GM13977 (cell line): ENCODE measurements around the gene MED25.

Source experiments
- DNase-seq: peaks from one replicate; pipeline ENCODE4 v3.0.0; 2012; ENCODE audit warnings: low spot score
- in situ Hi-C: fragments of 300-500 bp; cut with MboI; formaldehyde crosslinking; loops from one replicate; pipeline ENCODE4 v1.12.0; 2022; ENCODE audit warnings: low sequenced_read_pairs, low pct_unique_long_range_greater_than_20kb, mixed read lengths, inconsistent platforms; ENCODE audit not compliant: unreplicated experiment
- TF ChIP-seq, protein P1 (sequence below): IDR thresholded peaks from 2 replicates; pipeline ENCODE4 v1.5.1; 2012; ENCODE audit warnings: mild to moderate bottlenecking, control low read depth; ENCODE audit not compliant: insufficient read depth; ENCODE audit errors: extremely low read depth, missing control alignments

MED25 gene

GRCh38 chr19:49807904-49808675, 10.0 kb upstream of the MED25 start:
- in situ Hi-C loops = no loop called here
- no peak for DNase-seq
- TF ChIP-seq, protein P1, sequence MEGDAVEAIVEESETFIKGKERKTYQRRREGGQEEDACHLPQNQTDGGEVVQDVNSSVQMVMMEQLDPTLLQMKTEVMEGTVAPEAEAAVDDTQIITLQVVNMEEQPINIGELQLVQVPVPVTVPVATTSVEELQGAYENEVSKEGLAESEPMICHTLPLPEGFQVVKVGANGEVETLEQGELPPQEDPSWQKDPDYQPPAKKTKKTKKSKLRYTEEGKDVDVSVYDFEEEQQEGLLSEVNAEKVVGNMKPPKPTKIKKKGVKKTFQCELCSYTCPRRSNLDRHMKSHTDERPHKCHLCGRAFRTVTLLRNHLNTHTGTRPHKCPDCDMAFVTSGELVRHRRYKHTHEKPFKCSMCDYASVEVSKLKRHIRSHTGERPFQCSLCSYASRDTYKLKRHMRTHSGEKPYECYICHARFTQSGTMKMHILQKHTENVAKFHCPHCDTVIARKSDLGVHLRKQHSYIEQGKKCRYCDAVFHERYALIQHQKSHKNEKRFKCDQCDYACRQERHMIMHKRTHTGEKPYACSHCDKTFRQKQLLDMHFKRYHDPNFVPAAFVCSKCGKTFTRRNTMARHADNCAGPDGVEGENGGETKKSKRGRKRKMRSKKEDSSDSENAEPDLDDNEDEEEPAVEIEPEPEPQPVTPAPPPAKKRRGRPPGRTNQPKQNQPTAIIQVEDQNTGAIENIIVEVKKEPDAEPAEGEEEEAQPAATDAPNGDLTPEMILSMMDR = no peak

DNA sequence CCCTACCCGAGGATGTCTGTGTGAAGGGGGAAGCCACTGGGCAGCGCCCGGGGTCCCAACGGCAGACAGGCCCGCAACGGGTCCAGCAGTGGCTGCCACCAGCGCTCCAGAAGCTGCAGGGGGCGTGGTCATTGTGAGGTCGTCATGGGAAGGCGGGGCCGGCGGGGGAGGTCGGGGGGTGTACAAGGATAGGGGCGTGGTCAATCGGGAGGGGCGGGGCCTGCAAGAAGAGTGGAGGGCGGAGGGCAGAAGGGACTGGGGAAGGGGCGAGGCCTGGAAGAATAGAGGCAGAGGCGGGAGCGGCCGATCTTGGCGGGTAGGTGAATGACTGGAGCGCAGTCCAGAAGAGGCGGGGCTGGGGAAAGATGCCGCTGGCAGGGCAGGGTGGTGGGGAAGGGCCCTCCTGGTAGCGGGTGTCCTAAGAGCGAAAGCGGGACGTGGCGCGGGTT, 9.4 kb upstream of the MED25 start:
- TF ChIP-seq, protein P1 = no peak
- peak; percentile 95 for DNase-seq
- in situ Hi-C loops = no loop called here

DNA sequence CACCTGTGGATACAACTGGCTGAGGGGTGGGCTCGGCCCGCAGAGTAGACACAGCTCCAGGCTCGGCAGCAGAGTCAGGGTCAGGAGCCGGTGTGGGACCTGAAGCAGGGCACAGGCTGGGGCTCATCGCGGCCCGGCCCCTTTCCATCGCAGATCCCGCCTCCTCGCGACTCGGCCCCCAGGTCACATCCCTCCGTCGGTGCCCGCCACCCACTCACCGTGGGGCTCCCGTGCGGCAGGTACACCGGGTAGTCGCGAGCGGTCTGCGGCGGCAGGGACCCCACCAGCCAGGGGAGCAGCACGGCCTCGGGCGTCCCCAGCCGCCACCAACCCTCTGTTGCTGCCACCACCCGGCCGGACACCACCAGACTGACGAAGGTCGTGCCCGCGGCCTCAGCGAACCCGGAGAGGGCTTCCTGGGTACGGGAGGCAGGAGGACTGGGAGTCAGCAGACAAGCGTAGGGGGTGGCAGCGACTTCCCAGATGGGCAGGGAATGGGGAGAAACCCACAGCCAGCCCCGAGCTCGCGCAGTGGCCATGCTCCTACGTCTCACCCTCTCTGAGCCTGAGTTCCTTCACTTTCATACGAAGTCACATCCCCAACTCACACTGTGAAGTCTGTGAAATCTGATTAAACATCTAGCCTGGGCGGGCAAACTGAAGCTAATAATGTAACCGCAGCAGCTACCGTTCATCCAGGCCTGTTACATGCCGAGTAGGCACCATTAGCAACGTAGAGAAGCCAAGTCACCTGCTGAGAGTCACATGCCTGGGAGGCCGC, 8.7 kb upstream of the MED25 start:
- DNase-seq = no peak
- in situ Hi-C loops = no loop called here
- TF ChIP-seq, protein P1 = peak; percentile 35

DNA sequence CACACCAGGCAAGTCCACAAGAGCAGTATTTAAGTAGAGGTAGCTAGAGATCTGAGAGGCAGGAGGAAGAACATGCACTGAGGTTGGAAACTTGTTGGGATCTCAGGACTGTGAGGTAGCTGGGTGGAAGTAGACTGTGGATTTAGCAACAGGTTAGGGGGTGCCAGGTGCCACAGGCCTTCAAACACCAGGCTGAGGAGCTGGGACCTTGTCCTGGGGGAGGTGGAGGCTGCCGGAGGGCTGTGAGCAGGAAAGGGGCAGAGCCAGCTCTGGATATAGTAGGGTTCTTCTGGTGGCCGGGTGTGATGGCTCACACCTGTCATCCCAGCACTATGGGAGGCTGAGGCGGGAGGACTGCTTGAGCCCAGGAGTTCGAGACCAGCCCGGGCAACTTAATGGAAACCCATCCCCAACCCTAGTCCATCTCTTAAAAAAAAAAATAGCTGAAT, 8.1 kb upstream of the MED25 start:
- TF ChIP-seq, protein P1 = no peak
- no peak for DNase-seq
- in situ Hi-C loops = no loop called here

DNA sequence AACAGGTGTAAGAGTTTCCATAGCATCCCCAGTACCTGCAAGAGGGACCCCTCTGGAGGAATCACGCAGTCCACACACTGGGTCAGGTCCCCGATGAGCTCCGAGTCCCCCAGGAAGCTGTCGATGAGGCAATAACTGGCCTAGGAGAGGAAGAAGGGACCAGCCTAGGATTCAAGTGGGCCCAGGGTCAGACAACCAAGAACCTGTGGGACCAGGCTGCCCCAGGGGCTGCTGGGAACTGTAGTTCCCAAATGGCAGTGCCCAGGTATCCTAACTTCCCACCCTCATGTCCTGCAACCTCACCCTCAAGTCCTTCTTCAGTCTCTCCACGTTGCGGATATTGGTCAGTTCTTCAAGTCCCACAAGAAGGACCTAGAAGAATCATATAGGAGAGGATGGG, 6.8 kb upstream of the MED25 start:
- TF ChIP-seq, protein P1 = no peak
- no peak for DNase-seq
- in situ Hi-C loops = no loop called here

GRCh38 chr19:49812452-49812996, 5.6 kb upstream of the MED25 start:
- in situ Hi-C loops = no loop called here
- DNase-seq = no peak
- TF ChIP-seq, protein P1 = no peak
